DOHH2 (cell line): ENCODE results near the gene DEPDC1B.

ENCODE experiments used
- H3F3A ChIP-seq: fragments of 200-600 bp; sonication (generic), shearing (Covaris generic); 2 replicates; pipeline ENCODE4 v1.6.0; 2016; ENCODE audit warnings: antibody characterized with exemption, mild to moderate bottlenecking; ENCODE audit not compliant: control insufficient read depth, insufficient read depth
- H3K27ac ChIP-seq: fragments of 200-600 bp; sonication (generic); 2 replicates; pipeline ENCODE4 v1.5.1; 2014; ENCODE audit warnings: low read depth, mild to moderate bottlenecking, low read length, moderate library complexity
- H3K27me3 ChIP-seq: fragments of 200-600 bp; sonication (generic); 2 replicates; pipeline ENCODE4 v1.6.1; 2014; ENCODE audit warnings: mild to moderate bottlenecking, low read length, mixed read lengths; ENCODE audit not compliant: control insufficient read depth
- H3K36me3 ChIP-seq: fragments of 200-600 bp; sonication (generic); 2 replicates; pipeline ENCODE4 v1.6.1; 2014; ENCODE audit warnings: mild to moderate bottlenecking, low read length, moderate library complexity, mixed read lengths; ENCODE audit not compliant: control insufficient read depth
- H3K4me1 ChIP-seq: fragments of 200-600 bp; sonication (generic); 2 replicates; pipeline ENCODE4 v1.6.1; 2014; ENCODE audit warnings: mild to moderate bottlenecking, low read length, mixed read lengths; ENCODE audit not compliant: control insufficient read depth
- H3K4me2 ChIP-seq: fragments of 200-600 bp; sonication (generic); 2 replicates; pipeline ENCODE4 v1.6.0; 2014; ENCODE audit warnings: mild to moderate bottlenecking, low read length, moderate library complexity
- H3K4me3 ChIP-seq: fragments of 200-600 bp; sonication (generic); 2 replicates; pipeline ENCODE4 v1.5.1; 2014; ENCODE audit warnings: mild to moderate bottlenecking, low read length, mixed read lengths
- H3K79me2 ChIP-seq: fragments of 200-600 bp; sonication (generic); 2 replicates; pipeline ENCODE4 v1.6.1; 2014; ENCODE audit warnings: mild to moderate bottlenecking, low read length, mixed read lengths; ENCODE audit not compliant: control insufficient read depth
- H3K9me2 ChIP-seq: fragments of 200-600 bp; sonication (generic); replicated peaks from 2 replicates; pipeline ENCODE4 v1.6.1; 2014; ENCODE audit warnings: mild to moderate bottlenecking, low read length, mixed read lengths; ENCODE audit not compliant: control insufficient read depth
- H3K9me3 ChIP-seq: fragments of 200-600 bp; sonication (generic); 2 replicates; pipeline ENCODE4 v1.6.1; 2014; ENCODE audit warnings: antibody characterized with exemption, low read length, mixed read lengths; ENCODE audit not compliant: control insufficient read depth, insufficient read depth
- H4K20me1 ChIP-seq: fragments of 200-600 bp; sonication (generic); 2 replicates; pipeline ENCODE4 v1.6.0; 2014; ENCODE audit warnings: low read depth, mild to moderate bottlenecking, antibody characterized with exemption, low read length, moderate library complexity; ENCODE audit not compliant: control insufficient read depth, insufficient read depth
- EZH2phosphoT487 ChIP-seq: fragments of 200-600 bp; sonication (generic); IDR thresholded peaks from 2 replicates; pipeline ENCODE4 v1.6.1; 2017; ENCODE audit warnings: borderline replicate concordance, mild to moderate bottlenecking, antibody characterized with exemption, low read length, moderate library complexity, mixed read lengths
- TF ChIP-seq, protein P1 (sequence below): fragments of 200-600 bp; sonication (generic); IDR thresholded peaks from one replicate; pipeline ENCODE4 v1.5.1; 2014; ENCODE audit warnings: antibody characterized with exemption, mild to moderate bottlenecking, low read depth, low read length; ENCODE audit not compliant: poor library complexity, severe bottlenecking

DEPDC1B gene

DNA sequence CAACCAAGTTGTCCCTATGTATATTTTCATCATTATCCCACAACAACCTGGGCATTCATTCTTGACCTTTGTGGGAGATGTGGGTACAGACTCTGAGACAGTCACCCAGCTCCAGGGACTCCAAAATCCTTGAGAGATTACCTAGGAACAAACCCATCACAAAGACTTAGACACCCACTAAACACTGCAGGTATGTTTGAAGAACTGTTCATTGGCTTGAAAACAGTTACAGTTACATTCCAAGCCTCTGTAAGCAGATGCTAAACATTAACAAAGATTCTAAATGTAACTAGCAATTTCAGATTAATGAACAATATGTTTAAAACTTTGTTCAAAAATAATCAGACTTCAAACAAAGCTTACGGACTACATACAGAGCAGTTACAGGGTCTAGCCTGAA, 24.7 kb downstream of the DEPDC1B start:
- no peak overlapping the region for H3K4me3 ChIP-seq
- H3K4me2 ChIP-seq: no peak overlapping the region
- H3K4me1 ChIP-seq: no peaks in the 10 kb centered on the region
- H3K36me3 ChIP-seq: no peaks in the 10 kb centered on the region
- H3K9me2 ChIP-seq: no peaks in the 10 kb centered on the region
- H3K9me3 ChIP-seq: no peaks in the 10 kb centered on the region
- H3K27ac ChIP-seq: no peak overlapping the region
- TF ChIP-seq, protein P1, sequence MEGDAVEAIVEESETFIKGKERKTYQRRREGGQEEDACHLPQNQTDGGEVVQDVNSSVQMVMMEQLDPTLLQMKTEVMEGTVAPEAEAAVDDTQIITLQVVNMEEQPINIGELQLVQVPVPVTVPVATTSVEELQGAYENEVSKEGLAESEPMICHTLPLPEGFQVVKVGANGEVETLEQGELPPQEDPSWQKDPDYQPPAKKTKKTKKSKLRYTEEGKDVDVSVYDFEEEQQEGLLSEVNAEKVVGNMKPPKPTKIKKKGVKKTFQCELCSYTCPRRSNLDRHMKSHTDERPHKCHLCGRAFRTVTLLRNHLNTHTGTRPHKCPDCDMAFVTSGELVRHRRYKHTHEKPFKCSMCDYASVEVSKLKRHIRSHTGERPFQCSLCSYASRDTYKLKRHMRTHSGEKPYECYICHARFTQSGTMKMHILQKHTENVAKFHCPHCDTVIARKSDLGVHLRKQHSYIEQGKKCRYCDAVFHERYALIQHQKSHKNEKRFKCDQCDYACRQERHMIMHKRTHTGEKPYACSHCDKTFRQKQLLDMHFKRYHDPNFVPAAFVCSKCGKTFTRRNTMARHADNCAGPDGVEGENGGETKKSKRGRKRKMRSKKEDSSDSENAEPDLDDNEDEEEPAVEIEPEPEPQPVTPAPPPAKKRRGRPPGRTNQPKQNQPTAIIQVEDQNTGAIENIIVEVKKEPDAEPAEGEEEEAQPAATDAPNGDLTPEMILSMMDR: no peak
- no peak for TF ChIP-seq EZH2phosphoT487
- H3K27me3 ChIP-seq: no peaks in the 10 kb centered on the region
- H3F3A ChIP-seq: no peaks in the 10 kb centered on the region
- no peaks in the 10 kb centered on the region for H4K20me1 ChIP-seq
- peaks cover 38% of the 10 kb centered on the region for H3K79me2 ChIP-seq

GRCh38 chr5:60674251-60675069, 25.5 kb downstream of the DEPDC1B start:
- no peaks in the 10 kb centered on the region for H4K20me1 ChIP-seq
- H3K4me2 ChIP-seq: no peak overlapping the region
- H3K9me3 ChIP-seq: no peaks in the 10 kb centered on the region
- no peak overlapping the region for H3K27ac ChIP-seq
- H3K9me2 ChIP-seq: no peaks in the 10 kb centered on the region
- H3K36me3 ChIP-seq: no peaks in the 10 kb centered on the region
- H3K27me3 ChIP-seq: no peaks in the 10 kb centered on the region
- TF ChIP-seq, protein P1: no peak
- no peak for TF ChIP-seq EZH2phosphoT487
- H3K4me1 ChIP-seq: no peaks in the 10 kb centered on the region
- peaks cover 33% of the 10 kb centered on the region for H3K79me2 ChIP-seq
- no peak overlapping the region for H3K4me3 ChIP-seq
- H3F3A ChIP-seq: 0 out of 2 replicates have a peak, but pooled peaks cover 1% of the 10 kb centered on the region

- Histone ChIP-seq H3K79me2 (peaks cover 36% of the 10 kb centered on the region), H3K4me1 (no peaks in the 10 kb centered on the region), H3K9me3 (no peaks in the 10 kb centered on the region)
Measured at GRCh38 chr5:60673334-60673733, 26.6 kb downstream of the DEPDC1B start.

More at GRCh38 chr5:60673334-60673733, 26.6 kb downstream of the DEPDC1B start:
- no peak for TF ChIP-seq EZH2phosphoT487
- TF ChIP-seq, protein P1: no peak
- Histone ChIP-seq H4K20me1 (no peaks in the 10 kb centered on the region), H3K36me3 (no peaks in the 10 kb centered on the region), H3K9me2 (no peaks in the 10 kb centered on the region), H3K27ac (no peak overlapping the region), H3K4me2 (no peak overlapping the region), H3K4me3 (no peak overlapping the region), H3F3A (0 out of 2 replicates have a peak, but pooled peaks cover 5% of the 10 kb centered on the region), H3K27me3 (no peaks in the 10 kb centered on the region)
